GM18868 (cell line): Measurements from ENCODE around the gene SRGAP2C.
A peak's percentile ranks its signal among the peaks of the same experiment; 100 is the strongest.
"Not testable (repeated sequence)": the region's sequence is repeated elsewhere in the genome, so short reads cannot be mapped to it uniquely, and the experiment has no call there.

ENCODE experiments used
- ATAC-seq: cut with Tn5 transposase; IDR thresholded peaks from one replicate; pipeline ENCODE4 v1.9.1; 2021; ENCODE audit warnings: mild to moderate bottlenecking, moderate library complexity; ENCODE audit not compliant: unreplicated experiment

SRGAP2C gene

DNA sequence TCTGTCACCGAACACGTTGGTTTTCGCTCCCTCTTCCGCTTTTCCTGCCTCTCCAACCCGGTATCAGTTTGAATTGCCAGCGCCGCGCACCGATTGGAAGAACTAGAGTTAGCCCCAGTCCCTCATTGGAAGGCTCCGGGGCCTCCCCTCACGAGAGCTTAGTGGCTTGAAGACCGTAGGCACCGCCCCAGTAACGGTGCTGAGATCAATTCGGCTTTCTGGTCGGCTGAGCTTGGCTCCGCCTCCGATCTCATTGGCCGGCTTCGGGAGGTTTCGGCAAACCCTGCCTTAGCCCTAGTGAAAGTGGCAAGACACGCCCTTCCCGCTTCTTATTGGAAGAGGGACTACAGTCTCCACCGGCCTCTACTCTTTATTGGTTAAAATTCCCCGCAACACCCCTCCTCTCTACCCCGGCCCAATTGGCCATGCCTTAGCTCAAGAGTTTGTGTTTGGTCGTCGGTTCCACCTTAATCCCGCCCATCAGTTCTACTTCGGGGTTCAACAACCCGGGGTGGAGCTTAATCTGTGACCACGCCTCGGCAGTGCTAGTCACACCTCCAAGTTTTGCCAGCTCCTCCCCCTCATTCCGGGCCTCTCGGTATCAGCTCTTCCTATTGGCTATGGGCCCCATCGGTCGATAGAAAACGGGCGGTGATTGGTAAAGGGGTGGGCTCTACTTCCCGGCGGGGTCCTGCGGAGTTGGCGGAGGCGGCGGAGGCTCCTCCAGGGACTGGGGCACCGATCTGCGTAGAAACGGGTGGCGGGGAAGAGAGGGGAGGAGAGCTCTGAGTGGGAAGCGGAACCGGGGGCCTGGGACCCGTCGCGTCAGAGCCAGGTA lies at the start of gene SRGAP2C, which contains the start of gene FAM72B:
Gene SRGAP2C (plus strand): TSS at position 686 of the 838 bp plus-strand sequence. CDS start 2,472 bp downstream, outside the sequence.
Gene FAM72B (minus strand): TSS at position 51 of the 838 bp plus-strand sequence. CDS start 851 bp downstream, outside the sequence.
- peak; percentile 83 for ATAC-seq

DNA sequence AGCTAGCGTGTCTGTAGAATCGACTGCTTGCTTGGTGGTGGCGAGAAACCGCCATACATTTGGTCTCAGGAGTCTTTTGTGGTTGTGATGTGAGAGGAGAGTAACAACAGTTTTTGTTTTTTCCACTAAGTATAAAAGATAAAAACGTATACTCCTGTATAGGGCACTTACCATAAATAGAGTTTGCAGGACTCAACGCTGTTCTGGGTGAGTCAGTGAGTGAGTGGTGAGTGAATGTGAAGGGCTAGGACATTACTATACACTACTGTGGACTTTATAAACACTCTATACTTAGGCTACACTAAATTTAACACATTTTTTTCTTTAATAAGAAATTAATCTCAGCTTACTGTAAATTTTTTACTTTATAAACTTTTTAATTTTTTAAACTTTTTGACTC lies 44.4 kb upstream of the SRGAP2C start:
- ATAC-seq: not testable (repeated sequence)

DNA sequence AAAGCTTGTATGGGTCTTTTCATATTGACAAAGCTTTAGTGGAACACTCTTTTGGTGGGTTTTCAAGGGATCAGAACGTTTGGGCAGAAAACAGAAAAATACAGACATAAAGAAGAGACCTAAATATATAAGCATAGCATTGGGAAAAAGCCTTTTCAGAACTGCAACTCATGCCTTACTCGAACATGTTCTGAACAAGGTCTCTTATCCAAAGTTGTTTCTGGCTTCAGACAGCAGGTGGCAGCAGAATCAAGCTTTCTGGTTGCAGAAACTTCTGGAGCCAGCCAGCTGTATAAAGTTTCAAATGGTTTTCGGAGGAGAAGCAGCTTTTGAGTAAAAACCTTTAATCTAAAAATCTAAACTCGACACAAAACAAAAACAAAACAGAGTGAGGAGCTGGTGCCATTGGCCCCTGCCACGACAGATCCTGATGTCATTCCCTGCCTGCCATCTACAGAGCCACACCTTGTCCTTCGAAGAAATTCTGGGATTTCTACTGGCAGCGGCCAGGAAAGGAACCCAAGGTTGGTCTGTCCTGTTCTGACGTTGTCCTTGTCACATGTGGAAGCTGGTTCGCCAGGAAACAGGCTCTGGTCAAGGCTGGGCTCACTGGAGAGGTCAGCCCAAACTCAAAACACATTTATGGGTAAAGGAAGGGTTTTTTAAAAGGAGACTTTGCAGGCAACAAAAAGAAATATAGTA lies 36.1 kb upstream of the SRGAP2C start:
- ATAC-seq: not testable (repeated sequence)

DNA sequence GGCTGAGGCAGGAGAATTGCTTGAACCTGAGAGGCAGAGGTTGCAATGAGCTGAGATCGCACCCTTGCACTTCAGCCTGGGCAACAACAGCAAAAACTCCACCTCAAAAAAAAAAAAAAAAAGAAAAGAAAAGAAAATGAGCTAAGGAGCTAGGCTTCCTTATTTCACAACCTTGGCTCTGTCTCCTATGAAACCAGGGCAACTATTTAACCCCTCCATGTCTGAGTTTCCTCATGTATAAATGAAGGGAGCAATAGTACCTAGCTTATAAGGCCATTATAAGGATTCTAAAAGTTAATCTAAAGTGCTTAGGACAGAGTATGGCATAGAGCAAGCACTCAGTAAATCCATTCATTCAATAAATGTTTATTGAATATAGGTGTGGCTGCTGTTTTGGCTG lies 33.5 kb upstream of the SRGAP2C start:
- not testable (repeated sequence) for ATAC-seq

DNA sequence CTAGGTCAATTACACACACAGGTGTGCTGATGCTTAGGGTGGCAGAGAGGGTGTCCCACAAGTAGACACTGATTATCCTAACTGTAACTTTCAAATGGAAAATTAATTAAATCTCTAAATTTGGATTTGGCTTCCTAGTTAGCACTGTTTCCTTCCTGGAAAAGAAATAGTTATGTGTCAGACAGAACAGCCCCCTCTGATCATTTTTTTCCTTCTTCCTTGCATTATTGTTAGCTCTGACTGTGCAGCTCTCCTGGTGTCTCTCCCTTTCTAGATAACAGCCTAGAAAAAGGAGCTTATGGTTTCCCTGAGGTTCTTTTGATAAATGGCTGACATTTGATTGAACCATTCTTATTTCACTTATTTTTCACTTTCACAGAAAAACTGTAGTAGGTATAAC lies 32.0 kb upstream of the SRGAP2C start:
- not testable (repeated sequence) for ATAC-seq

DNA sequence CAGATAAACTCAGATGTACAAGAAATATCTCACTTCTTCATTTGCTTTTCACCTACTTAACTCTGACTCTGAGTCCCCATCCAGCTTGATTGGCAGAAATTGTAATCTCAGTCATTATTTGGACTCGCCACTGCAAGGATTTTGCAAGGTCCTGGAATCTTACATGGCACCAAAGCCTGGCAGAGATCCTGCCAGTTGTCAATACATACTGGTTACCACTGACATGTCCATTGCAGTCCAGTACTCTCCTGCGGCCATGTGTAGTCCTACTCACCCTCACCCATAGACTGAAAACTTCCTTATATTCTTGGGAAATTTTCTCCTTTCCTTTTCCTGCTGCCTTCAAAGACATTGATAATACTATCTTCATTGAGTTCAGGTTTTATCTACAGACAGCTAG lies 30.0 kb upstream of the SRGAP2C start:
- not testable (repeated sequence) for ATAC-seq

DNA sequence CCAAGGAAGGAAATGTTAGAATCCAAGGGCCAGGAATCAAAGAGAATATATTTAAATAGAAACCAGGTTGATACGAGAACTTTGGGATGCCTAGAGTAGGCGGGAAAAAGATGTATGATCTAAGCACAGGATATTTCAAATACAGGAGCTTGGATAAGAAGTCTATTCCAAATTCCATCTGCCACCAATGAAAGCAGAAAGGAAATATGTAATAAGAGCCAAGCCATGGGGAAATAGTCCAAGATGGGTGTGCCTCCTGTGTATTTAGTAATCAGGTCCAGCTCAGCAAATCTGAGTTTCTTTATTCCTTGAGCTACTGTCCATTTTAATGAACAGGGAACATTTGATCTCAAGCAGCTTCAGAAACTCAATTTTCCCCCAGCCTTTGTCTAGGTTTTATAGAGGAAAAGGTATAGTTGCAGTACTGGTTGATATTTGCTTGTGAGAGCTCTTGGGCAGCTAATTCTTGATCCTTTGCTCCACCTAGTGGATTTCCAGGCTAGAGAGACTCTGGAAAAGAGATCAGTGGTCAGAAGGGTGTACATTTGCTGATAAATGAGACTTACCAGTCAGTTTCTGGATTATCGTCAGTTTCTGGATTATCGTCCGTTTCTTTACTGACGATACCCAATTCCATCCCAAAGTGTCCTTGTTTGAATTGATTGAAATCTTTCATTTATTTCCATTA lies 29.0 kb upstream of the SRGAP2C start:
- not testable (repeated sequence) for ATAC-seq

DNA sequence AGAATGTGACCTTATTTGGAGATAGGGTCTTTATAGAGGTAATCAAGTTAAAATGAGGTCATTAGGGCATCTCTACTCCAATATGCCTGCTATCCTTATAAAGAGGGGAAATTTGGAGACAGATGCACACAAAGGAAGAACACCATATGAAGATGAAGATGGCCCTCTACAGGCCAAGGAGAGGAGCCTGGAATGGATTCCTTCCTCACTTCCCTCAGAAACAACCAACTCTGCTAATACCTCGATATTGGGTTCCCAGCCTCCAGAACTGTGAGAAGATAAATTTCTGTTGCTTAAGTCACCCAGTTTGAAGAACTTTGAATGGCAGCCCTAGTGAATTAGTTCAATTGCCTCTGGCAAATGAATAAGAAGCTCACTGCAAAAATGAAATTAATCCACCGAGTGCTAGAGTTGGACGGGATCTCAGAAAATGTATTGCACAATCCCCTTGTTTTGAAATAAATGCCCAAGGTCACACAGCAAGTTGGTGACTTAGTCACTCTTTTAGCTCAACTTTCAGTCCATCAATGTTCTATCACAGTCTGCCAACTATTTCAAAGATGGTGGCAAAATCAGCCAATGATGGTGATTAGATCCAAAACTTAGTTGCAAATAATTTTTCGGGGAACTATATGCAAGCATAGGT lies 27.7 kb upstream of the SRGAP2C start:
- ATAC-seq: not testable (repeated sequence)

DNA sequence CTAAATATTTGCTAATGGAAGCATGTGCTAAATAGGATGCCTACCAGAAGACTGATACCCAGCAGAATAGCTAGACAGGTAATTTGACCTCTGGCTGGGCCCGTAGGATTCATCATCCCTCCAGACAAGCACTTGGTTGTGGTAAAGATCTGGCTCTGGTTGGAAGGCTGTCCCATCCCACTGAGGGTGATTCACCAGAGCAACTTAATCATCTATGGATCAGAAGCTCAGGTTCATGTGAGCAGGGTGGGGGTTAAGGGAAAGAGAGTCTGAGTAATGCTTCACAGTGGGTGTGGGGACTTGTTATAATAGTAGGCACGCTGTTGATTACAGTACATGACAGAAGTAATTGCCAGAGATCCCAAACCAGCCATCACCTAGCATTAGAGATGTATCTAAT lies 27.2 kb upstream of the SRGAP2C start:
- ATAC-seq: not testable (repeated sequence)

DNA sequence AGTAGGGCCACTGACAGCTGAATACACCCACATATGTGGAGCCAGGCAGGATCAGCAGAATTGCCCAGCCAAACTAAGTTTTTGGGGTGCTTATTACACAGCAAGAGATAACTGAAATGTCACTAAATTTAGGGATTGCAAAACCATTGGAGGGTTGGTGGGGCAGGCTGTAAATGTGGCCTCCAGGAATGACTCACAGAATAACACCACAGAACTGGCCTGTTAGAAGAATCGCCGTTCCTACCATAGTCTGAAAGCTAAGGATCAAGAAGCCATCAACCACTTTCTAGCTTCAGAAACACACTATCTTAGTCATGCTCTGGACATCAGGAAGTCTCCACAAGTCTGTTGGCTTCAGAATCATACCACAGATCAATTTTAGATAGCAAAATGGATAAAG lies 24.7 kb upstream of the SRGAP2C start:
- ATAC-seq: not testable (repeated sequence)

DNA sequence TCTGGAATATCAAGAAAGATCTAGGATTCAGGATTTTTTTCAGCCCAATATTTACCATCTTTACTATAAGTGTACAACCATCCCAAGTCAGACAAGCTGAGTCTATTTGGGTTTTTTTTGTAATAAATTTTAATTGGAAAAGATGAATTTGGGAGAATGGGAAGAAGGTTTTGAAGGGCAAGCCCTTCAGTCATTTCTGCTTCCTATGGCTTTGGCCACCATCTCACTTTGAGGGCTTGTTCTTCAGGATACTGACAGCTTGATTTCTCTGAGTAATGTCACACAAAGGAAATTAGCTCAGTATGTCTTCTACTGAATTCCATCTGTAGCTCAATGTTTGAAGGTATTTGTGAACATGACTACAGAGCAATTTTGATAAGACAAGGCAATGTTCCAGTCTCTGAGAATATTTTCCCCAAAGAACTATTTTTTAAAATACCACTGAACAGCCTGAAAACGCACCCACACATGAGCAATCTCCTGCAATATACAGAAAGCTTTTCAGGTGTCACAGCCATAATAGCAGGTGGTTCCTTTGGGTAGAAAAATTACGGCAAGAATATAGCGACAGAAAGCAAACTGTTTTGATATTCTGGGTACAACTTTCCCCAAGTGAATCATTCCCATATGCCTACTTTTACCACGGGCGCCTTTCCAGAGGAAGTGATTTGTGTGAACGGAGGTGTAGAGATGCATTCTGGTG lies 23.4 kb upstream of the SRGAP2C start:
- not testable (repeated sequence) for ATAC-seq

DNA sequence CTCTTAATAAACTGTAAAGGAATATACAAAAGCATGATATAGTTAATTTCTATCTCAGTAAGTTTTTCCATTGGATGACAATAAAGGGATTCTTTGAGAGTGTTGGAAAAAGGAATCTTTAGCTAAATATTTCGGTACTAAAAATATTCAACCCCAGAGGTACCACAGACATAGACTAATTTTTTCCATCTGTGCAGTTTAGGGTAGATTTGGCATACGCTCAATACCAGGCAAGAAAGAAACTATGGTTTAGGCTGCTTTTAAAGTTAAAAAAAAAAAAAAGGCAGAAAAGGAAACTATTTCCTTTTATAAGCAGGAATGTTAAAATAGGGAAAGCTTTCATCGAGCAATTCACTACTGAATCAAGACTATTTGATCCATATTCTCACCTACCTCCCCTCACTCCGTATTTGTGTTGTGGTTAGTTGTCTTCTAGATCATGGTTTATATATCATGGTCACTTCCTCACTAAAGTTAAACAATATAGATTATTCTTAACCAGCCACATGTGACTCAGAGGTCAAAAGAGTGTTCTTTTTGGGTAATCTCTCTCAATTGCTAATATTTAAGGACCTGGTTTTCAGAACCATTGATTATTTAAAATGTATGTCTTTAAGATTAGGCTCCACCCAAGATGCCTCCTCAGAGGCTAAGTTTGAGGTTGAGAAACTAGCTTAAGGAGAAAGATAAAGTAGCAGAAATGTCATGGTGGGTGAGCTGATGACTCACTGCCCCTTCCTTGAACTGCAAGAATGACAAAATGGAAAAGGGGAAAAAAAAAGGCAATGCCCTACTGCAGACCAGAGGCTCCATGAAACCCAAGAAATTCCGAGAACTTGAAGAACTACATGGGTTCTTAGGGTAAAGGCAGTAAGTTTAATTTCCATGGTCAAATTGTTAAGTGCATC lies 20.7 kb upstream of the SRGAP2C start:
- ATAC-seq: peak; percentile 83

DNA sequence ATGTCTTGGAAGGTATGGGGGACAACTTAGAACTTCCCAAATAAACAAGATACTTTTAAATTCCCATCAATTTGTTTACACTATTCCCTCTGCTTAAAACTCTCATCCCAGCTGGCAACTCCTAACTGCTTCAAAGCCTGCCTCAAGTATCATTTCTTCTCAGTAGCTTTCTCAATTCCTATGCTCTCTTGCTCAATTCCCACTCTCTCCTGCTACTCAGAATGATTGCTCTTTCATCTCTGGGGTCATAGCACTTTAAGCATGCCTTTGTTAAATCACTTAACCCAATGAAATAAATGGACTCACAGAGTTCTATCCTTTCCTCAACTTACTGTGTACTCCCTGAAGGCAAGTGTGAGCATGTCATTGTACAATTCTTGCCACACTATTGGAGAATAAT lies 19.5 kb upstream of the SRGAP2C start:
- ATAC-seq: not testable (repeated sequence)

DNA sequence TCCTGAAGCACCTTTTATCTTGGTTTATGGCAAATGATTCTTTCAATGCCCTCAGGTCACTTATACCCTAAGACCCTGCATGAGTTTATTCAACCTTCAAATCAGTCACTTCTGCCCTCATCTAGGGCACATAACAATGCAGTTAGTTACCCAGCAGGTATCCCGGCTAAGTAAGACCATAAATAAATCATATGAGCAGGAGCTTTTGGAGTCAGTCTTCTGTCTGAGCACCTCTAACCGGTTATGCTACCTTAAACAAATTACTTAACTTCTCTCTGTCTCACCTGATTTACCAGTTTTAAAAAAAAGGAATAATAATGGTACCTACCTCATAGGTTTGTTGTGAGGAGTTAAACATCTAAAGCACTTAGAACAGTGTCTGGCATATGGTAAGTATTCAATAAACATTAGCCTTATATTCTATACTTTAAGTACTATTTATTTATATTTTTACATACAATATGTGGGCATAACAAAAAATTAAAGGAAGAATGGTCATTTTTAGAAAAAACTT lies 17.5 kb upstream of the SRGAP2C start:
- ATAC-seq: not testable (repeated sequence)

DNA sequence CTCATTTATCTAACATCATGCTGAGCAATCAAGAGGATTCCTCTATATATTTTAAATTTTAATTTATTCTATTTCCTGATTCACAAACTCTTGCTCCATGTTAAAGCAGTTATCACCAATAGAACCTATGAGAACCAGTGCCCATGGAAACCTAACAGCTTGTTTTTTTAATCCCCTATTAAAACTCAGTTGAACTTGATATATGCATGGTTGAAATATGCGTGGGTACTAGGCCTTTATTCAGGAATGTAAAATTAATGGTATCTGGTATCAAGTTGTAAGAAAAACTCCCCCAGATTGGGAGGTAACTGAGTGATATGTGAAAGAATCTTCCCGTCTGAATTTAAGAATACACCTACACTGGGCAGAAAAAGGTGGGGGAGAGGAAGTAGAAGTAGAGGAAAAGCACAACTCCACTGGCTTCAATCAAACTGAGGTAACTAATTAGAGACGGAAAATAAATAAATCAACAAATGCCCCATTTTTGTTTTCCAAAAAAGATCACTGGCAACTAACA lies 16.6 kb upstream of the SRGAP2C start:
- not testable (repeated sequence) for ATAC-seq

DNA sequence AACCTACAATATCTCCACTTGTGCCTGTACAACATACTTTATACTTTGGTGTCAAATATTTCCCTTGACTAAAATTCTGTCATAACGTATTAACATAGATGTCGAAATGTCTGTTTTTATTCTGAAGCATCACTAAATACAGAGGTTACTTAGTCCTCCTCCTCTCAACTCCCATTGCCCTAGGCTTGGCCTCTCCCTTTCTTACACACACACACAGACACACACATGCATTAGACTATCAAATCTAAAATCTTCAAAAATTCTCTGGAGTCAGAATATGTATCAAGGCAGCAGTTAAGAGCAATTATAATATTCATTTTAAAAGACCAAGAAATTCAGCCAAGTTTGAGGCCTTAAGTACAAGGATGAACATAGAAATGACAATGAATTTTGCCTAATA lies 8.1 kb upstream of the SRGAP2C start:
- not testable (repeated sequence) for ATAC-seq

DNA sequence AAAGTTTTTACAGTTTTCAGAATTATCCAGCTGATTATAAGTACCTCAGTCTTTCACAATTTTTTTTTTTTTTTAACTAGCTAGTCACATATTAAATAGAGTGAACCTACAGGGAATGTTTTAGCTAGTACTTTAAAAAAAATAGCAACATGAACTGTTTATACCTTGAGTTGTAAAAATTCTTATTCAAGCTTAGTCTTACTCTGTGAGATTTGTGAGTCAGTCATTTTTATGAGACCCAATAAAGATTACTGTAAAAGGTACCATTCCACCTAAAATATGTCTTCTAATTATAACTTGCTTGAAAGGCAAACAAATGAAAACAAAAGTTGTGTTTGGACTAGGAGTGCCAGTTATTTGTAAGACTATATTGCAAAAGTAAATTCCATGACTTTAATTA lies 6.6 kb upstream of the SRGAP2C start:
- not testable (repeated sequence) for ATAC-seq

DNA sequence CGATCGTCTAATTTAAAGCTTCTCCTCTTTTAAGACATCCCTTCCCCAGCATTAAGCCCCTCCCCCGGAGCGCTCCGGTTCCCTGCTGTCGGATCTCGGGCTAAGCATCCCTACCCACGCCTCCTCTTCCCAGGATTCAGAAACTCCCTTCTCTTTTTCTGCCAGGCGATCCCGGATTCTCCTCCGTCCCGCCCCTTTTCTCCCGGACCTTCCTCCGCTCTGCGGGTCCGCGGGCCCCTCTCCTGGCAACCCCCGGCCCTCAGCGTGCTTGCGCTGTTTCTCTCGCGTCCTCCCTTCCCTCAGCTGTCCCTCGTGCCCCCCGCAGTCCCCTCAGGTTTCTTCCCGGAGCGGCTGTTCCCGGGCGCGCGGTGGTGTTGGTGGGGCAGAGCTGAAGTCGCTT lies 908 bp upstream of the SRGAP2C start:
- ATAC-seq: not testable (repeated sequence)
